GM23338 (cell line): ENCODE measurements around the gene KANK4. TPM values are rescaled to one million over a fixed set of nuclear protein-coding genes. Genes with fewer than 3 reads are reported as not detected.
"Not testable (repeated sequence)": the region's sequence is repeated elsewhere in the genome, so short reads cannot be mapped to it uniquely, and the experiment has no call there.

Experiments used
- ATAC-seq: fragments of 200-7000 bp; cut with Tn5 transposase; 3 replicates; pipeline ENCODE4 v1.9.1; 2020
- DNase-seq: peaks from one replicate; pipeline ENCODE4 v3.0.0-alpha.2; 2015; ENCODE audit warnings: low spot score
- H2AFZ ChIP-seq: fragments of 200-600 bp; sonication (generic); 2 replicates; pipeline ENCODE4 v1.8.0; 2016; ENCODE audit warnings: antibody characterized with exemption, mild to moderate bottlenecking, moderate library complexity
- H3F3A ChIP-seq: fragments of 200-600 bp; sonication (generic); replicated peaks from 2 replicates; pipeline ENCODE4 v1.8.0; 2017; ENCODE audit warnings: antibody characterized with exemption, mixed run types, low read depth
- H3K27ac ChIP-seq: fragments of 200-600 bp; sonication (generic); 2 replicates; pipeline ENCODE4 v1.6.1; 2016; ENCODE audit warnings: low read depth
- H3K27me3 ChIP-seq: fragments of 200-600 bp; sonication (generic); 2 replicates; pipeline ENCODE4 v1.8.0; 2016; ENCODE audit warnings: mild to moderate bottlenecking, mixed run types, moderate library complexity; ENCODE audit not compliant: insufficient read depth
- H3K36me3 ChIP-seq: fragments of 200-600 bp; sonication (generic); 2 replicates; pipeline ENCODE4 v1.8.0; 2016; ENCODE audit warnings: mild to moderate bottlenecking; ENCODE audit not compliant: insufficient read depth
- H3K4me1 ChIP-seq: fragments of 200-600 bp; sonication (generic); 2 replicates; pipeline ENCODE4 v1.8.0; 2016; ENCODE audit warnings: mild to moderate bottlenecking, moderate library complexity; ENCODE audit not compliant: insufficient read depth
- H3K4me2 ChIP-seq: fragments of 200-600 bp; sonication (generic); 2 replicates; pipeline ENCODE4 v1.7.1; 2017; ENCODE audit warnings: mixed run types
- H3K4me3 ChIP-seq: fragments of 200-600 bp; sonication (generic); 2 replicates; pipeline ENCODE4 v1.6.1; 2016; ENCODE audit warnings: mixed run types
- H3K79me2 ChIP-seq: fragments of 200-600 bp; sonication (generic); replicated peaks from 2 replicates; pipeline ENCODE4 v1.8.0; 2017; ENCODE audit warnings: mild to moderate bottlenecking; ENCODE audit not compliant: insufficient read depth
- H3K9me2 ChIP-seq: fragments of 200-600 bp; sonication (generic); 2 replicates; pipeline ENCODE4 v1.8.0; 2017; ENCODE audit not compliant: insufficient read depth
- H4K20me1 ChIP-seq: fragments of 200-600 bp; sonication (generic); replicated peaks from 2 replicates; pipeline ENCODE4 v1.8.0; 2017; ENCODE audit warnings: mild to moderate bottlenecking; ENCODE audit not compliant: insufficient read depth
- H3K27ac Mint-ChIP-seq: 2 replicates; pipeline ENCODE4 v1.8.0; 2020; ENCODE audit warnings: inconsistent platforms, mild to moderate bottlenecking, moderate library complexity, mixed read lengths
- H3K27me3 Mint-ChIP-seq: 3 replicates; pipeline ENCODE4 v1.8.0; 2022; ENCODE audit warnings: low read depth, mild to moderate bottlenecking, moderate library complexity, mixed read lengths, inconsistent platforms; ENCODE audit not compliant: insufficient read depth, poor library complexity
- H3K36me3 Mint-ChIP-seq: 3 replicates; pipeline ENCODE4 v1.8.0; 2021; ENCODE audit warnings: low read depth, mild to moderate bottlenecking, inconsistent platforms, moderate library complexity, mixed read lengths
- H3K4me1 Mint-ChIP-seq: 3 replicates; pipeline ENCODE4 v1.8.0; 2020; ENCODE audit warnings: mild to moderate bottlenecking, inconsistent platforms, mixed read lengths
- H3K4me3 Mint-ChIP-seq: 3 replicates; pipeline ENCODE4 v1.8.0; 2021; ENCODE audit warnings: moderate library complexity, mild to moderate bottlenecking, inconsistent platforms, mixed read lengths
- H3K9me3 Mint-ChIP-seq: 3 replicates; pipeline ENCODE4 v1.8.0; 2020; ENCODE audit warnings: moderate library complexity, mild to moderate bottlenecking, inconsistent platforms, mixed read lengths
- EZH2phosphoT487 ChIP-seq: fragments of 200-600 bp; sonication (generic); IDR thresholded peaks from one replicate; pipeline ENCODE4 v1.8.1; 2018; ENCODE audit warnings: antibody characterized with exemption; ENCODE audit not compliant: unreplicated experiment
- POLR2AphosphoS5 ChIP-seq: IDR thresholded peaks from 2 replicates; pipeline ENCODE4 v1.6.1; 2016; ENCODE audit warnings: antibody characterized with exemption, low read depth
- ZNF331 ChIP-seq: fragments of 250-450 bp; sonication (Bioruptor Pico); IDR thresholded peaks from 2 replicates; pipeline ENCODE4 v1.5.0; 2020; ENCODE audit warnings: low read depth, mild to moderate bottlenecking, moderate library complexity
- polyA plus RNA-seq: library from polyadenylated mRNA; unstranded; fragments of >200 nt; fragmentation: Nextera tagmentation; extraction: Ambion mirVana; gene quantifications from 2 replicates; pipeline ENCODE4 v1.2.1, GENCODE V29; 2016
- total RNA-seq: library from RNA; depleted of rRNA; stranded (reverse); fragments of >200 nt; shearing (Covaris generic); gene quantifications from 2 replicates; pipeline ENCODE4 v1.2.3, GENCODE V29; 2014
- TF ChIP-seq, protein P1 (sequence below): fragments of 250-450 bp; sonication (Bioruptor Pico); IDR thresholded peaks from 2 replicates; pipeline ENCODE4 v1.5.0; 2020; ENCODE audit warnings: mild to moderate bottlenecking, moderate library complexity
- TF ChIP-seq, protein P2 (sequence below), 2 experiments: fragments of 200-600 bp in 1 of 2; sonication (generic) in 1 of 2; conservative IDR thresholded peaks; 2 replicates each; pipeline versions ENCODE4 v1.5.1 to v1.6.1; 2016 to 2017; ENCODE audit warnings: antibody characterized with exemption in 2 of 2, low read depth in 2 of 2, mild to moderate bottlenecking in 2 of 2, moderate library complexity in 1 of 2

The KANK4 gene
- total and polyA plus RNA-seq, 2 experiments from 2014 or later = 0.31 to 0.42 TPM

DNA sequence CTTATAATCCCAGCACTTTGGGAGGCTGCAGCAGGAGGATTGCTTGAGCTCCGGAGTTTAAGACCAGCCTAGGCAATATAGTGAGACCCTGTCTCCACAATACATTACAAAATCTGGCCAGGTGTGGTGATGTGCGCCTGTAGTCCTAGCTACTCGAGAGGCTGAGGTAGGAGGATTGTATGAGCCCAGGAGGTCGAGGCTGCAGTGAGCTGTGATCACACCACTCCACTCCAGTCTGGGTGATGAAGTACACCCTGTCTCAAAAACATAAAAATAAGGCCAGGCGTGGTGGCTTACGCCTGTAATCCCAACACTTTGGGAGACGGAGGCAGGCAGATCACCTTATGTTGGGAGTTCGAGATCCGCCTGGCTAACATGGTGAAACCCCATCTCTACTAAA, 96.9 kb downstream of the KANK4 start:
- Histone ChIP-seq H3K27me3 (no peaks in the 10 kb centered on the region), H3K4me3 (no peak overlapping the region), H4K20me1 (peaks cover 12% of the 10 kb centered on the region; the same call in 1 of the 2 replicates), H3K4me1 (no peaks in the 10 kb centered on the region), H3K36me3 (peaks cover 47% of the 10 kb centered on the region), H3F3A (peaks cover 4% of the 10 kb centered on the region), H3K4me2 (no peak overlapping the region), H3K27ac (no peak overlapping the region), H3K79me2 (peaks cover 2% of the 10 kb centered on the region; the same call in 1 of the 2 replicates), H2AFZ (no peak overlapping the region), H3K9me2 (no peaks in the 10 kb centered on the region)
- H3K36me3 Mint-ChIP-seq = peaks cover 70% of the 10 kb centered on the region
- H3K27ac Mint-ChIP-seq = no peak overlapping the region
- no peaks in the 10 kb centered on the region for H3K9me3 Mint-ChIP-seq
- ATAC-seq = no peak
- H3K4me1 Mint-ChIP-seq = no peaks in the 10 kb centered on the region; the same call in 2 of the 3 replicates
- DNase-seq = no peak
- no peak overlapping the region for H3K4me3 Mint-ChIP-seq
- TF ChIP-seq EZH2phosphoT487 = no peak
- H3K27me3 Mint-ChIP-seq = no peaks in the 10 kb centered on the region

DNA sequence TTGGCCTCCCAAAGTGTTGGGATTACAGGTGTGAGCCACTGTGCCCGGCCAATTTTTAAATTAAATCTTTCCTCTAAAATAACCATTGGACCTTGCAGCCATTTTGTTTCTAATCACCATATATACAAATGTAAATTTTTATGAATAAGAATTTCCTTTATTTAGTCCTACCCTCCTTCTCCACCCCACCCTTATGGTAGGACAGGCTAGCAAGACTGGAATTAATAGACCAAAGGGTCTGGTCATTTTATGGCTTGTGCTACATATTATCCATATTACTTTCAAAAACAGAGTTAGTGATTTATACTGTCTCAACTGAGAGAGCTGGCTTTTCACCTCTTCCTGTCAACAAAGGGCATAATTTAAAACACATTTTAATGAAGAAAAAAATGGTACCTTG, 98.1 kb downstream of the KANK4 start:
- Histone ChIP-seq H3K27me3 (no peaks in the 10 kb centered on the region), H3K4me1 (no peaks in the 10 kb centered on the region), H3F3A (peaks cover 4% of the 10 kb centered on the region), H3K27ac (no peak overlapping the region), H3K36me3 (peaks cover 41% of the 10 kb centered on the region), H2AFZ (no peak overlapping the region), H3K79me2 (peaks cover 9% of the 10 kb centered on the region), H3K9me2 (no peaks in the 10 kb centered on the region), H4K20me1 (peaks cover 12% of the 10 kb centered on the region), H3K4me3 (no peak overlapping the region), H3K4me2 (no peak overlapping the region)
- TF ChIP-seq, protein P1, sequence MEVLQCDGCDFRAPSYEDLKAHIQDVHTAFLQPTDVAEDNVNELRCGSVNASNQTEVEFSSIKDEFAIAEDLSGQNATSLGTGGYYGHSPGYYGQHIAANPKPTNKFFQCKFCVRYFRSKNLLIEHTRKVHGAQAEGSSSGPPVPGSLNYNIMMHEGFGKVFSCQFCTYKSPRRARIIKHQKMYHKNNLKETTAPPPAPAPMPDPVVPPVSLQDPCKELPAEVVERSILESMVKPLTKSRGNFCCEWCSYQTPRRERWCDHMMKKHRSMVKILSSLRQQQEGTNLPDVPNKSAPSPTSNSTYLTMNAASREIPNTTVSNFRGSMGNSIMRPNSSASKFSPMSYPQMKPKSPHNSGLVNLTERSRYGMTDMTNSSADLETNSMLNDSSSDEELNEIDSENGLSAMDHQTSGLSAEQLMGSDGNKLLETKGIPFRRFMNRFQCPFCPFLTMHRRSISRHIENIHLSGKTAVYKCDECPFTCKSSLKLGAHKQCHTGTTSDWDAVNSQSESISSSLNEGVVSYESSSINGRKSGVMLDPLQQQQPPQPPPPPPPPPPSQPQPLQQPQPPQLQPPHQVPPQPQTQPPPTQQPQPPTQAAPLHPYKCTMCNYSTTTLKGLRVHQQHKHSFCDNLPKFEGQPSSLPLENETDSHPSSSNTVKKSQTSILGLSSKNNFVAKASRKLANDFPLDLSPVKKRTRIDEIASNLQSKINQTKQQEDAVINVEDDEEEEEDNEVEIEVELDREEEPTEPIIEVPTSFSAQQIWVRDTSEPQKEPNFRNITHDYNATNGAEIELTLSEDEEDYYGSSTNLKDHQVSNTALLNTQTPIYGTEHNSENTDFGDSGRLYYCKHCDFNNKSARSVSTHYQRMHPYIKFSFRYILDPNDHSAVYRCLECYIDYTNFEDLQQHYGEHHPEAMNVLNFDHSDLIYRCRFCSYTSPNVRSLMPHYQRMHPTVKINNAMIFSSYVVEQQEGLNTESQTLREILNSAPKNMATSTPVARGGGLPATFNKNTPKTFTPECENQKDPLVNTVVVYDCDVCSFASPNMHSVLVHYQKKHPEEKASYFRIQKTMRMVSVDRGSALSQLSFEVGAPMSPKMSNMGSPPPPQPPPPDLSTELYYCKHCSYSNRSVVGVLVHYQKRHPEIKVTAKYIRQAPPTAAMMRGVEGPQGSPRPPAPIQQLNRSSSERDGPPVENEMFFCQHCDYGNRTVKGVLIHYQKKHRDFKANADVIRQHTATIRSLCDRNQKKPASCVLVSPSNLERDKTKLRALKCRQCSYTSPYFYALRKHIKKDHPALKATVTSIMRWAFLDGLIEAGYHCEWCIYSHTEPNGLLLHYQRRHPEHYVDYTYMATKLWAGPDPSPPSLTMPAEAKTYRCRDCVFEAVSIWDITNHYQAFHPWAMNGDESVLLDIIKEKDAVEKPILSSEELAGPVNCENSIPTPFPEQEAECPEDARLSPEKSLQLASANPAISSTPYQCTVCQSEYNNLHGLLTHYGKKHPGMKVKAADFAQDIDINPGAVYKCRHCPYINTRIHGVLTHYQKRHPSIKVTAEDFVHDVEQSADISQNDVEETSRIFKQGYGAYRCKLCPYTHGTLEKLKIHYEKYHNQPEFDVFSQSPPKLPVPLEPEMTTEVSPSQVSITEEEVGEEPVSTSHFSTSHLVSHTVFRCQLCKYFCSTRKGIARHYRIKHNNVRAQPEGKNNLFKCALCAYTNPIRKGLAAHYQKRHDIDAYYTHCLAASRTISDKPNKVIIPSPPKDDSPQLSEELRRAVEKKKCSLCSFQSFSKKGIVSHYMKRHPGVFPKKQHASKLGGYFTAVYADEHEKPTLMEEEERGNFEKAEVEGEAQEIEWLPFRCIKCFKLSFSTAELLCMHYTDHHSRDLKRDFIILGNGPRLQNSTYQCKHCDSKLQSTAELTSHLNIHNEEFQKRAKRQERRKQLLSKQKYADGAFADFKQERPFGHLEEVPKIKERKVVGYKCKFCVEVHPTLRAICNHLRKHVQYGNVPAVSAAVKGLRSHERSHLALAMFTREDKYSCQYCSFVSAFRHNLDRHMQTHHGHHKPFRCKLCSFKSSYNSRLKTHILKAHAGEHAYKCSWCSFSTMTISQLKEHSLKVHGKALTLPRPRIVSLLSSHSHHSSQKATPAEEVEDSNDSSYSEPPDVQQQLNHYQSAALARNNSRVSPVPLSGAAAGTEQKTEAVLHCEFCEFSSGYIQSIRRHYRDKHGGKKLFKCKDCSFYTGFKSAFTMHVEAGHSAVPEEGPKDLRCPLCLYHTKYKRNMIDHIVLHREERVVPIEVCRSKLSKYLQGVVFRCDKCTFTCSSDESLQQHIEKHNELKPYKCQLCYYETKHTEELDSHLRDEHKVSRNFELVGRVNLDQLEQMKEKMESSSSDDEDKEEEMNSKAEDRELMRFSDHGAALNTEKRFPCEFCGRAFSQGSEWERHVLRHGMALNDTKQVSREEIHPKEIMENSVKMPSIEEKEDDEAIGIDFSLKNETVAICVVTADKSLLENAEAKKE (CRISPR knock-in tag) = no peak
- TF ChIP-seq, protein P2, sequence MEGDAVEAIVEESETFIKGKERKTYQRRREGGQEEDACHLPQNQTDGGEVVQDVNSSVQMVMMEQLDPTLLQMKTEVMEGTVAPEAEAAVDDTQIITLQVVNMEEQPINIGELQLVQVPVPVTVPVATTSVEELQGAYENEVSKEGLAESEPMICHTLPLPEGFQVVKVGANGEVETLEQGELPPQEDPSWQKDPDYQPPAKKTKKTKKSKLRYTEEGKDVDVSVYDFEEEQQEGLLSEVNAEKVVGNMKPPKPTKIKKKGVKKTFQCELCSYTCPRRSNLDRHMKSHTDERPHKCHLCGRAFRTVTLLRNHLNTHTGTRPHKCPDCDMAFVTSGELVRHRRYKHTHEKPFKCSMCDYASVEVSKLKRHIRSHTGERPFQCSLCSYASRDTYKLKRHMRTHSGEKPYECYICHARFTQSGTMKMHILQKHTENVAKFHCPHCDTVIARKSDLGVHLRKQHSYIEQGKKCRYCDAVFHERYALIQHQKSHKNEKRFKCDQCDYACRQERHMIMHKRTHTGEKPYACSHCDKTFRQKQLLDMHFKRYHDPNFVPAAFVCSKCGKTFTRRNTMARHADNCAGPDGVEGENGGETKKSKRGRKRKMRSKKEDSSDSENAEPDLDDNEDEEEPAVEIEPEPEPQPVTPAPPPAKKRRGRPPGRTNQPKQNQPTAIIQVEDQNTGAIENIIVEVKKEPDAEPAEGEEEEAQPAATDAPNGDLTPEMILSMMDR (conservative IDR thresholded peaks at IDR 0.05; ENCODE audit: low read depth in 2 of 2) = no peak
- TF ChIP-seq POLR2AphosphoS5 = no peak
- TF ChIP-seq ZNF331 (CRISPR knock-in tag) = no peak
- H3K27me3 Mint-ChIP-seq = peaks cover 1% of the 10 kb centered on the region
- no peak overlapping the region for H3K27ac Mint-ChIP-seq
- DNase-seq (no peak), ATAC-seq (no peak)
- peaks cover 68% of the 10 kb centered on the region for H3K36me3 Mint-ChIP-seq
- no peaks in the 10 kb centered on the region for H3K9me3 Mint-ChIP-seq
- no peaks in the 10 kb centered on the region for H3K4me1 Mint-ChIP-seq
- H3K4me3 Mint-ChIP-seq = no peak overlapping the region

DNA sequence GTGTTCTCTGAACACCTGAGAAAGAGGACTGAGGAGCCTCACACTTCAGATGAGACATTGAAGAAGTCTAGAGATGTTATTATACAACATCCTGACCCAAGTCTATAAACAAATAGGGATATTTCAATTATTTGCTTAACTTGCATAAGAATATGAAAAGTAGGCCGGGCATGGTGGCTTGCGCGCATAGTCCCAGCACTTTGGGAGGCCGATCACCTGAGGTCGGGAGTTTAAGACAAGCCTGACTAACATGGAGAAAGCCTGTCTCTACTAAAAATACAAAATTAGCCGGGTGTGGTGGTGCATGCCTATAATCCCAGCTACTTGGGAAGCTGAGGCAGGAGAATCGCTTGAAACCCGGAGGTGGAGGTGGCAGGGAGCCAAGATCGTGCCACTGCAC, 98.8 kb downstream of the KANK4 start:
- H3K4me2 ChIP-seq, H3K27me3 ChIP-seq, ATAC-seq, H3K27me3 Mint-ChIP-seq, H3K27ac ChIP-seq, H3K4me1 ChIP-seq, H3K4me1 Mint-ChIP-seq, H2AFZ ChIP-seq, H3K9me3 Mint-ChIP-seq, H3K27ac Mint-ChIP-seq, H3K9me2 ChIP-seq, H3K4me3 ChIP-seq, H3K4me3 Mint-ChIP-seq, H3F3A ChIP-seq, DNase-seq: not testable (repeated sequence)
- H3K79me2 ChIP-seq = peaks cover 16% of the 10 kb centered on the region
- peaks cover 12% of the 10 kb centered on the region for H4K20me1 ChIP-seq
- peaks cover 43% of the 10 kb centered on the region for H3K36me3 ChIP-seq
- H3K36me3 Mint-ChIP-seq = peaks cover 66% of the 10 kb centered on the region
